ENCODE measurements around the gene RIMBP2.

The RIMBP2 gene

GRCh38 chr12:130568501-130568900 lies 147.6 kb downstream of the RIMBP2 start:
- no peak for DNase-seq (ENCODE audit: low spot score)

- DNase-seq (ENCODE audit: low spot score): no peak
Observed at GRCh38 chr12:130568041-130568440, 148.1 kb downstream of the RIMBP2 start.

- DNase-seq (ENCODE audit: low spot score): no peak
Observed at GRCh38 chr12:130566446-130567155, 149.5 kb downstream of the RIMBP2 start.

- no peak for DNase-seq (ENCODE audit: low spot score)
Observed at GRCh38 chr12:130565189-130565588, 150.9 kb downstream of the RIMBP2 start.

- no peak for DNase-seq (ENCODE audit: low spot score)
Observed at GRCh38 chr12:130563323-130563722, 152.8 kb downstream of the RIMBP2 start.

- no peak for DNase-seq (ENCODE audit: low spot score)
Observed at GRCh38 chr12:130562716-130563115, 153.4 kb downstream of the RIMBP2 start.

- DNase-seq (ENCODE audit: low spot score): no peak
Observed at GRCh38 chr12:130560321-130560720, 155.8 kb downstream of the RIMBP2 start.

- DNase-seq (ENCODE audit: low spot score): no peak
Observed at GRCh38 chr12:130559806-130560205, 156.3 kb downstream of the RIMBP2 start.

- no peak for DNase-seq (ENCODE audit: low spot score)
Observed at GRCh38 chr12:130557886-130558765, 158.0 kb downstream of the RIMBP2 start.

GRCh38 chr12:130557201-130557600 lies 158.9 kb downstream of the RIMBP2 start:
- DNase-seq (ENCODE audit: low spot score): no peak

GRCh38 chr12:130556486-130557055 lies 159.5 kb downstream of the RIMBP2 start:
- no peak for DNase-seq (ENCODE audit: low spot score)

- DNase-seq (ENCODE audit: low spot score): peak; percentile 80
Observed at GRCh38 chr12:130555628-130556485, 160.2 kb downstream of the RIMBP2 start.

GRCh38 chr12:130555221-130555620 lies 160.9 kb downstream of the RIMBP2 start:
- no peak for DNase-seq (ENCODE audit: low spot score)

- no peak for DNase-seq (ENCODE audit: low spot score)
Observed at GRCh38 chr12:130552483-130552996, 163.6 kb downstream of the RIMBP2 start.

GRCh38 chr12:130549361-130549760 lies 166.7 kb downstream of the RIMBP2 start:
- DNase-seq (ENCODE audit: low spot score): no peak

GRCh38 chr12:130547480-130548155 lies 168.5 kb downstream of the RIMBP2 start:
- peak; percentile 59 for DNase-seq (ENCODE audit: low spot score)

- no peak for DNase-seq (ENCODE audit: low spot score)
Observed at GRCh38 chr12:130546494-130546893, 169.6 kb downstream of the RIMBP2 start.

- DNase-seq (ENCODE audit: low spot score): no peak
Observed at GRCh38 chr12:130545475-130545874, 170.6 kb downstream of the RIMBP2 start.

- no peak for DNase-seq (ENCODE audit: low spot score)
Observed at GRCh38 chr12:130540376-130540775, 175.7 kb downstream of the RIMBP2 start.

GRCh38 chr12:130538343-130539095 lies 177.6 kb downstream of the RIMBP2 start:
- peak; percentile 51 for DNase-seq (ENCODE audit: low spot score)
